Measurements from ENCODE around the gene GRK4.

Gene GRK4

DNA sequence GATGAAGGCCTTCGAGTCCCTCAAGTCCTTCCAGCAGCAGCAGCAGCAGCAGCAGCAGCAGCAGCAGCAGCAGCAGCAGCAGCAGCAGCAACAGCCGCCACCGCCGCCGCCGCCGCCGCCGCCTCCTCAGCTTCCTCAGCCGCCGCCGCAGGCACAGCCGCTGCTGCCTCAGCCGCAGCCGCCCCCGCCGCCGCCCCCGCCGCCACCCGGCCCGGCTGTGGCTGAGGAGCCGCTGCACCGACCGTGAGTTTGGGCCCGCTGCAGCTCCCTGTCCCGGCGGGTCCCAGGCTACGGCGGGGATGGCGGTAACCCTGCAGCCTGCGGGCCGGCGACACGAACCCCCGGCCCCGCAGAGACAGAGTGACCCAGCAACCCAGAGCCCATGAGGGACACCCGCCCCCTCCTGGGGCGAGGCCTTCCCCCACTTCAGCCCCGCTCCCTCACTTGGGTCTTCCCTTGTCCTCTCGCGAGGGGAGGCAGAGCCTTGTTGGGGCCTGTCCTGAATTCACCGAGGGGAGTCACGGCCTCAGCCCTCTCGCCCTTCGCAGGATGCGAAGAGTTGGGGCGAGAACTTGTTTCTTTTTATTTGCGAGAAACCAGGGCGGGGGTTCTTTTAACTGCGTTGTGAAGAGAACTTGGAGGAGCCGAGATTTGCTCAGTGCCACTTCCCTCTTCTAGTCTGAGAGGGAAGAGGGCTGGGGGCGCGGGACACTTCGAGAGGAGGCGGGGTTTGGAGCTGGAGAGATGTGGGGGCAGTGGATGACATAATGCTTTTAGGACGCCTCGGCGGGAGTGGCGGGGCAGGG lies 111.7 kb downstream of the GRK4 start:
- no peak for DNase-seq

- no peak for DNase-seq
Observed at GRCh38 chr4:3075652-3075981, 112.2 kb downstream of the GRK4 start.

GRCh38 chr4:3077796-3078195 lies 114.4 kb downstream of the GRK4 start:
- DNase-seq: no peak

GRCh38 chr4:3079694-3080123 lies 116.3 kb downstream of the GRK4 start:
- no peak for DNase-seq

GRCh38 chr4:3082925-3083515 lies 119.6 kb downstream of the GRK4 start:
- no peak for DNase-seq

DNA sequence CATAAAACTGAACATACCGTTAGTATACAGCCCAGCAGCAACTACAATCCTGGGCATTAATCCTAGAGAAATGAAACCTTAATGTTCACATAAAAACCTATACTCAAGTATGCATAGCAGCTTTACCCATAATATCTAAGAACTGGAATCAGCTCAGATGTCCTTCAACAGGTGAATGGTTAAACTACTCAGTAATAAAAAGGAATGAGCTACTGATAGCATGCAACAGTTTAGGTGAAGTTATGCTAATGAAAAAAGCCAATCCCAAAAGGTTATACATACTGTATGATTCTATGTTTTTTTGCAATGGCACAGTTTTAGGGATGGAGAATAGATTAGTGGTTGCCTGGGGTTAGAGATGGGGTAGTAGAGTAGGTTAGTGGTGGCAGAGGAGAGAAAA lies 120.4 kb downstream of the GRK4 start:
- DNase-seq: no peak

DNA sequence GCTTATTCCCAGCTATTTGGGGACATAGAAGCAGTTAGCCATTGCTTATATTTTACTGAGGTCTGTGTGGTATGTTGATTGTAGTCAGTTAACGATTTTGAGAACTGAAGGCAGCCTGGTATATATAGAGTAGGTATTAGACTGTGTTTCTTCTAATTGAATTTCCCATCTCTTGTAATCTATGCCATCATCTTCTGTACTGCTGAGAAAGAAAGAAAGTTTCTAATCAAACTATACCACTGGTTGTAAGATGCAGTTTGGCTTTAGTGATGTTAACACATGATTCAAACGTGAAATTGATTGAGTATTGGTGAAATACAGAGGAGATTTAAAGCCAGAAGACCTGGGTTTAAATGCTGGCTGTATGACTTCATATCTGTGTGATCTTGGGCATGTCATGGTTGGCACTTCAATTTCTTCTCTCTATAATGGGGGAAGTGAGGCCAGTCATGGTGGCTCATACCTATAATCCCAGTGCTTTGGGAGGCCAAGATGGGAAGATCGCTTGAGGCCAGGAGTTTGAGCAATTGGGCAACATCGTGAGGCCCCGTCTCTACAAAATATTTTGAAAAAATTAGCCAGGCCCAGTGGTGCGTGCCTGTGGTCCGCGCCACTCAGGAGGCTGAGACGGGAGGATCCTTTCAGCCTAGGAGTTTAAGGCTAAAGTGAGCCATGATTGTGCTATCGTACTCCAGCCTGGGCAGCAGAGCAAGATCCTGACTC lies 122.7 kb downstream of the GRK4 start:
- DNase-seq: no peak

DNA sequence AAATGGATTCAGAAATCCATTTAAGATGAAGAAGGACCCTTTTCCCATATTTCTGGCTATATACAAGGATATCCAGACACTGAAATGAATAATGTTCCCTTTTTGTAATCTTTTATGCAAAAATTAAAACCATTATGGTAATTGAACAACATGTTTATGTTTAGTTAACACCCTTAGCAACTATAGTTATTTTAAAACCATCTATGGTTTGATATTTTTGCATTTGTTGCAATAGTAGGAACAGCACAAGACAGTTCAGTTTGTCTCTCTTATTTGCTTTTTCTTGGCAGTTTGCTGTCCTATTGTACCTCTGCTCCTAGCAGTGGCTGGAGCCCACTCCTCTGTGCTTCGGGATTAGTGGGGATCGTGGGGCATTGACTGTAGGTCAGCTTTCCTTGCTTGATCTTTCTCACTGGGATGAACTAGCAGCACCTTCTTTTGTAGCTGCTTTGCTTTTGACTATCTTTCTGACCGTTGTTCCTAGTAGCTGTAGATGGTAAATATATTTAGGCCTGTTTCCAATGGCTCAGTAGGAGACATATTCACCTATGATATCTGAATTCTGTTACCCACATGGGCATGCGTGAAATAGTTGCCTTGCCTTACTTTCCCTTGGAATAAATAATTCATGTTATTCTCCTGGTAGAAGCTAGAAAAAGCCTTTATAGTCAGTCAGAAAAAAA lies 123.9 kb downstream of the GRK4 start:
- no peak for DNase-seq
